ENCODE data around the gene ARHGAP27. TPM values are rescaled to one million over a fixed set of nuclear protein-coding genes. Genes with fewer than 3 reads are reported as not detected.
A peak's percentile ranks its signal among the peaks of the same experiment; 100 is the strongest.

The ARHGAP27 gene
- total and polyA plus RNA-seq, 2 of the 13 experiments (the other 11 are each of a cell fraction or from before 2014, with no cell fraction given): 15.5 to 18.9 TPM

GRCh38 chr17:45429339-45430005 lies 3.2 kb downstream of the ARHGAP27 start (continued):
- TF ChIP-seq, protein P1, sequence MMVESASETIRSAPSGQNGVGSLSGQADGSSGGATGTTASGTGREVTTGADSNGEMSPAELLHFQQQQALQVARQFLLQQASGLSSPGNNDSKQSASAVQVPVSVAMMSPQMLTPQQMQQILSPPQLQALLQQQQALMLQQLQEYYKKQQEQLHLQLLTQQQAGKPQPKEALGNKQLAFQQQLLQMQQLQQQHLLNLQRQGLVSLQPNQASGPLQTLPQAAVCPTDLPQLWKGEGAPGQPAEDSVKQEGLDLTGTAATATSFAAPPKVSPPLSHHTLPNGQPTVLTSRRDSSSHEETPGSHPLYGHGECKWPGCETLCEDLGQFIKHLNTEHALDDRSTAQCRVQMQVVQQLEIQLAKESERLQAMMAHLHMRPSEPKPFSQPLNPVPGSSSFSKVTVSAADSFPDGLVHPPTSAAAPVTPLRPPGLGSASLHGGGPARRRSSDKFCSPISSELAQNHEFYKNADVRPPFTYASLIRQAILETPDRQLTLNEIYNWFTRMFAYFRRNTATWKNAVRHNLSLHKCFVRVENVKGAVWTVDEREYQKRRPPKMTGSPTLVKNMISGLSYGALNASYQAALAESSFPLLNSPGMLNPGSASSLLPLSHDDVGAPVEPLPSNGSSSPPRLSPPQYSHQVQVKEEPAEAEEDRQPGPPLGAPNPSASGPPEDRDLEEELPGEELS (CRISPR knock-in tag; IDR thresholded peaks at IDR 0.05): no peak
- TF ChIP-seq SPEN (CRISPR knock-in tag; IDR thresholded peaks at IDR 0.05; ENCODE audit: low read depth) (0 out of 2 replicates have a peak, but pooled peaks have one; percentile 29), RCOR2 (CRISPR knock-in tag; IDR thresholded peaks at IDR 0.05) (no peak), ZMYM2 (CRISPR knock-in tag; IDR thresholded peaks at IDR 0.05) (no peak), SAP130 (CRISPR knock-in tag; IDR thresholded peaks at IDR 0.05; ENCODE audit: low read depth) (0 out of 2 replicates have a peak, but pooled peaks have one; percentile 13), ZNF543 (CRISPR knock-in tag; IDR thresholded peaks at IDR 0.05) (no peak), ZNF136 (CRISPR knock-in tag; IDR thresholded peaks at IDR 0.05; ENCODE audit: low read depth) (no peak), ZNF329 (CRISPR knock-in tag; IDR thresholded peaks at IDR 0.05; ENCODE audit: low read depth) (no peak), ZNF143 (CRISPR knock-in tag; IDR thresholded peaks at IDR 0.05) (no peak), NCOA2 (CRISPR knock-in tag; IDR thresholded peaks at IDR 0.05) (no peak), ESRRA (CRISPR knock-in tag; IDR thresholded peaks at IDR 0.05; ENCODE audit: low read depth) (no peak), ZNF205 (CRISPR knock-in tag; IDR thresholded peaks at IDR 0.05) (0 out of 2 replicates have a peak, but pooled peaks have one; percentile 18), ZNF274 (CRISPR knock-in tag; IDR thresholded peaks at IDR 0.05) (peak; percentile 15; the same call in 1 of the 2 replicates), TRAFD1 (CRISPR knock-in tag; IDR thresholded peaks at IDR 0.05; ENCODE audit: borderline replicate concordance) (no peak), GZF1 (CRISPR knock-in tag; IDR thresholded peaks at IDR 0.05) (no peak), ZNF557 (CRISPR knock-in tag; IDR thresholded peaks at IDR 0.05) (no peak), ZNF761 (CRISPR knock-in tag; conservative IDR thresholded peaks at IDR 0.05) (peak; percentile 74; the same call in 1 of the 2 replicates), ZFP1 (CRISPR knock-in tag; IDR thresholded peaks at IDR 0.05) (no peak), ZNF569 (CRISPR knock-in tag; IDR thresholded peaks at IDR 0.05; ENCODE audit: borderline replicate concordance) (no peak), ARNT (IDR thresholded peaks at IDR 0.05) (no peak)
- TF ChIP-seq, protein P2, sequence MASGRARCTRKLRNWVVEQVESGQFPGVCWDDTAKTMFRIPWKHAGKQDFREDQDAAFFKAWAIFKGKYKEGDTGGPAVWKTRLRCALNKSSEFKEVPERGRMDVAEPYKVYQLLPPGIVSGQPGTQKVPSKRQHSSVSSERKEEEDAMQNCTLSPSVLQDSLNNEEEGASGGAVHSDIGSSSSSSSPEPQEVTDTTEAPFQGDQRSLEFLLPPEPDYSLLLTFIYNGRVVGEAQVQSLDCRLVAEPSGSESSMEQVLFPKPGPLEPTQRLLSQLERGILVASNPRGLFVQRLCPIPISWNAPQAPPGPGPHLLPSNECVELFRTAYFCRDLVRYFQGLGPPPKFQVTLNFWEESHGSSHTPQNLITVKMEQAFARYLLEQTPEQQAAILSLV (CRISPR knock-in tag; IDR thresholded peaks at IDR 0.05; ENCODE audit: borderline replicate concordance): peak; percentile 61; the same call in 1 of the 2 replicates

Data from HepG2 (cell line).